ENCODE data around the gene OR11L1.

OR11L1 gene

GRCh38 chr1:247822060-247822459, 19.6 kb downstream of the OR11L1 start:
- DNase-seq (ENCODE audit: low read depth): no peak
- TF ChIP-seq CTCF (conservative IDR thresholded peaks at IDR 0.05; ENCODE audit: low read depth, low read length): no peak
- no peak overlapping the region for H3K4me3 ChIP-seq (ENCODE audit: low read length)

GRCh38 chr1:247812637-247813036, 29.1 kb downstream of the OR11L1 start:
- TF ChIP-seq CTCF (conservative IDR thresholded peaks at IDR 0.05; ENCODE audit: low read depth, low read length): no peak
- DNase-seq (ENCODE audit: low read depth): no peak
- no peak overlapping the region for H3K4me3 ChIP-seq (ENCODE audit: low read length)

GRCh38 chr1:247797518-247797917, 44.2 kb downstream of the OR11L1 start:
- no peak for TF ChIP-seq CTCF (conservative IDR thresholded peaks at IDR 0.05; ENCODE audit: low read depth, low read length)
- no peak overlapping the region for H3K4me3 ChIP-seq (ENCODE audit: low read length)
- no peak for DNase-seq (ENCODE audit: low read depth)

Measured in retinal pigment epithelial cell (primary cell).